Fibroblast of the conjunctiva (primary cell): ENCODE measurements around the gene ZNF780B.
"Not testable (repeated sequence)": the region's sequence is repeated elsewhere in the genome, so short reads cannot be mapped to it uniquely, and the experiment has no call there.

Experiments used
- DNase-seq: peaks from one replicate; pipeline ENCODE4 v3.0.0-alpha.2; 2010; ENCODE audit warnings: low read depth

The ZNF780B gene

GRCh38 chr19:40055832-40056504, at the start of gene ZNF780B:
ZNF780B (minus strand) TSS chr19:40056231; CDS start chr19:40050332, 5,899 bp downstream.
- peak; percentile 27 for DNase-seq

- DNase-seq: no peak
Measured at GRCh38 chr19:40104754-40105153, 48.7 kb upstream of the ZNF780B start.

GRCh38 chr19:40103600-40103999, 47.6 kb upstream of the ZNF780B start:
- DNase-seq: no peak

- DNase-seq: no peak
Measured at GRCh38 chr19:40101813-40102212, 45.8 kb upstream of the ZNF780B start.

GRCh38 chr19:40093416-40093815, 37.4 kb upstream of the ZNF780B start:
- no peak for DNase-seq

GRCh38 chr19:40091205-40092129, 35.4 kb upstream of the ZNF780B start:
- no peak for DNase-seq

- peak; percentile 27 for DNase-seq
Measured at GRCh38 chr19:40090241-40091204, 34.5 kb upstream of the ZNF780B start, which contains the start of gene ZNF780A. ZNF780A (minus strand) TSS chr19:40090943; CDS start chr19:40084753, 6,190 bp downstream.

- DNase-seq: no peak
Measured at GRCh38 chr19:40089462-40089861, 33.4 kb upstream of the ZNF780B start.

- DNase-seq: no peak
Measured at GRCh38 chr19:40088299-40089047, 32.4 kb upstream of the ZNF780B start.

GRCh38 chr19:40084948-40085347, 28.9 kb upstream of the ZNF780B start:
- no peak for DNase-seq

GRCh38 chr19:40081411-40081810, 25.4 kb upstream of the ZNF780B start:
- no peak for DNase-seq

GRCh38 chr19:40080289-40080688, 24.3 kb upstream of the ZNF780B start:
- no peak for DNase-seq

- DNase-seq: no peak
Measured at GRCh38 chr19:40078377-40078776, 22.3 kb upstream of the ZNF780B start.

GRCh38 chr19:40070058-40070457, 14.0 kb upstream of the ZNF780B start:
- DNase-seq: no peak

GRCh38 chr19:40059624-40060023, 3.6 kb upstream of the ZNF780B start:
- DNase-seq: no peak

- no peak for DNase-seq
Measured at GRCh38 chr19:40057166-40057565, 1.1 kb upstream of the ZNF780B start.

GRCh38 chr19:40056505-40056904, 474 bp upstream of the ZNF780B start:
- no peak for DNase-seq

GRCh38 chr19:40055049-40055448, 982 bp downstream of the ZNF780B start:
- DNase-seq: no peak

GRCh38 chr19:40054632-40055031, 1.4 kb downstream of the ZNF780B start:
- no peak for DNase-seq

GRCh38 chr19:40053491-40053890, 2.5 kb downstream of the ZNF780B start:
- no peak for DNase-seq

- not testable (repeated sequence) for DNase-seq
Measured at GRCh38 chr19:40041718-40042117, 14.3 kb downstream of the ZNF780B start.
